GM12864 (cell line): Measurements from ENCODE around the gene CHDH.

Experiments
- DNase-seq: peaks from one replicate; pipeline ENCODE4 v3.0.0-alpha.2; 2011; ENCODE audit warnings: low read depth
- H3K4me3 ChIP-seq: 2 replicates; pipeline ENCODE4 v1.5.1; 2011; ENCODE audit warnings: mild to moderate bottlenecking, low read depth, low read length, control low read depth
- CTCF ChIP-seq: IDR thresholded peaks from 2 replicates; pipeline ENCODE4 v1.5.1; 2011; ENCODE audit warnings: low read depth, mild to moderate bottlenecking, moderate library complexity, low read length, control low read depth, inconsistent platforms; ENCODE audit errors: missing control alignments

The CHDH gene

DNA sequence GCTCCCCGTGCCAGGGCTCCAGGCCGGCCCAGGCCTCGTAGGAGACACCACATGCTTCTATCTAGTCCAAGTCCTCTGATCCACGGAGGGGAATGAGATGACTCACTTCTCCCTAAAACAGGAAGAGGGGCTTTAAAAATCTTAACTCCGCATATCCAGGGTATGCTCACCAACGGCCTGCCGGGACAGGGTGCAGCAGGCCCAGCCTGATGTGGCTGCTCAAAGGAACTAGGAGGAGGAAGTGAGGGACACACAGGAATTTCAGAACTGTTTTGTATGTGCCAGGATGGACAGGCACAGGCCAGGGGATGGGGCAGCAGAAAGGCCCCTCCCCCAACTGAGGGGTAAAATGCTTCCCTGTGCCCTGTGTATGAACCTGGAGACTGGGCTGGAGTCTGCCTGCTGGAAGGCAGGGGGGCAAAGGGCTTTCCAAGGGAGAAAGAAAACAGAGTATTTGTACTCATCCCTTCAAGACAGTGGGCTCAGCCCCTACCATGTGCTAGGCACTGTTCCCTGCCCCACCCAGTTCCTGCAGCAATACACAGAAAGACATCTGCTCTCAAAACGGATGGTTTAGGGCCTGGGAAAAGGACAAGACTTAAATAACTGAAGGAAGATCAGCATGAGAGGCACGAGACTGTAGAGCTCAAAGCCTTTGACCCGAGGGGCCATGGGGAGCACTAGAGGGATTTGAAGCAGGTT is 22.1 kb downstream of the CHDH start:
- TF ChIP-seq CTCF: no peak
- DNase-seq: no peak
- no peak overlapping the region for H3K4me3 ChIP-seq

DNA sequence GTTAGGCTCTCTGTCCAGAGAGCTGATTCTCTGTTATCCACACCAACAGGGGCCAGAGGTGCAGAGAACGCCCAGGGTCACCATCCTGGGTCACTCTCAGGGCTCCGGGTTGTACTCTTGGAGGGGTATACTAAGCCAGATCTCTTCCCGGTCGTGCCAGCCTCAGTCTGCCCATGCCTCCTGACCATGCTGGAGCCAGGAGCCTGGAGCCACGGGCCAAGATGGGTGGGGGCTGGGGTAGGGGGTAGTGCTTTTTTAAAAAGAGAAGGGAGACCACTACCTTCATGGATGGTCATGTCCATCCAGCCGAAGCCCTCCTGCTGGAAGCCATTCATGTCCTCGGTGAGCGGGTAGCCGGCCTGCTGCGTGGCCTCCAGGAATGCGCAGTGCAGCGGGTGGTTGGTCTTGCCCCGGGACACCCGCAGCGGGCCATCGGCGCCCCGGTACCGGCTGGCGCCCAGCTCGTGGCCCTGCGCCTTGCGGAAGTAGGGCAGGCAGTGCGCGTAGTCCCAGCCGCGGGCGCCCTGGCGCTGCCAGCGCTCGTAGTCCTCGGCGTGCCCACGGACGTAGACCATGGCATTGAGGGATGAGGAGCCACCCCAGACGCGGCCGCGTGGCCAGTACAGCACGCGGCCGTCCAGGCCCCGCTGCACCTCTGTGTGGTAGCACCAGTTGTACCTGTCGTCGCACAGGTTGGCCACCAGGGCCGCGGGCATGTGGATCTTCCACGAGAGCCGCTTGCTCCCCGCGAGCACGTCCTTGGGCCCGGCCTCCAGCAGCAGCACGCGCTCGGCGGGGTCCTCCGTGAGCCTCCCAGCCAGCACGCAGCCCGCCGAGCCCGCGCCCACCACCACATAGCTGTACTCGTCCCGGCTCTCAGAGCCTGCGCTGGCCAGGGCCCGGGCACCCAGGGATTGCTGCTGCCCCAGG is 22.9 kb downstream of the CHDH start:
- no peak overlapping the region for H3K4me3 ChIP-seq
- no peak for DNase-seq
- no peak for TF ChIP-seq CTCF

GRCh38 chr3:53822331-53822741 is 23.9 kb downstream of the CHDH start:
- TF ChIP-seq CTCF: no peak
- no peak overlapping the region for H3K4me3 ChIP-seq
- DNase-seq: no peak

DNA sequence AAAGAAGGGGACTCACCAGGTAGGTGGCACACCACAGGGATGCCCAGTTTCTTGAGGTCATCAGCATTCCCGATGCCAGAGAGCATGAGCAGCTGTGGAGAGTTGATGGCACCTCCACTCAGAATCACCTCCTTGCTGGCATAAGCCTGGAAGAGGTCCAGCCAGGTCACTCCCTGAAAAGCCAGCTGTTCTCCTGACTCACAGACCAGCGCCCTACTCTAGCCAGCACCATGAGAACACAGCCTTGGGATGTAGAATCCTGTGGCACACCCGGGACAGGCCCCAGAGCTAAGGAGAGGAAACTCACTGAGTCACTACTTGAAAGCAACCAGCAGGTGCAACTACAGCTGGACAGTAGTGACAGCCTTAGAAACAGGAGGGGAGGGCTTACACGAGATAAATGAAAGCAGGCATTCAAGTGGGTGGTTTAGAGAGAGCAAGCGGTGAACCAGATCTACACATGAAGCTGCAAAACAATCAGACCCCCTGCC is 24.5 kb downstream of the CHDH start:
- H3K4me3 ChIP-seq: no peak overlapping the region
- no peak for TF ChIP-seq CTCF
- no peak for DNase-seq

DNA sequence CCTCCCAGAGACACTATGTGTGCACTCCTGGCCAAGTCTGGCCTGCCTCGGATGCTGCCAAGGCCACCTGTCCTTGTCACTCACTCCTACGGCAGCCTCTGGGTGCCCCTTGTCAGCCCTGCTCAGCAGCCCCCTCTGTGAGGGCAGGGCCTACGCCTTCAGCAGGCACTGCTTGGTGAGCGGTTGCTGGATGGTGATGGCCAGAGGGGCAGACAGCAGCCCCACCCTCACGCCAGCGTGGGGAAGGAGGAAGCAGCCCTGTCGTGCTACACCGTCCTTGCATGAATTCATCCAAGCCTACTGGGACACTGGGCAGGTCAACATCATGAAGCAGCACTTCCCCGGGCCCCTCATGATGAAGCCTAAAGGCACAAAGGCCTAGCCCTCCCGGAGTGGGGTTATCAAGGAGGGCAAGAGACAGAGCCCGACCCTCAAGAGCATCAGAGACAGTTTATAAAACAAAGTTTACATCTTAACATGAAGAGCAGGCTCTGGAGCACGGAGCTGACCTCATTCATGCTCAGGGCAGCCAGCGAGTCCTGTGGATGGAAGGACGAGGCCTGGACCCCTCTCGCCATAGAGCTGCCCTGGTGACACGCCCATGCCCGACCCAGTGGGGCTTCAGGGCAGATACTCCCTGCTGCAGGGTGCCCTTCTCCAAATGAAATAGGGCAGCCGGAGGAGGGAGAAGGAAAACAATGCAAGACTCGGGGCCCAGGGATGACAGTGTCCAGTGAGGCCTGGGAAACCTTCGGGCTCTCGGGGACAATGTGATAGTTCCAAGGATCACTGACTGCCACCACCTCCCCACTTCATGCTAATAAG is 25.3 kb downstream of the CHDH start:
- DNase-seq: no peak
- no peak overlapping the region for H3K4me3 ChIP-seq
- TF ChIP-seq CTCF: no peak

GRCh38 chr3:53820084-53820483 is 26.1 kb downstream of the CHDH start:
- TF ChIP-seq CTCF: no peak
- no peak for DNase-seq
- H3K4me3 ChIP-seq: no peak overlapping the region
